GM19395 (cell line): ENCODE results near the gene CDH22.

Experiments
- ATAC-seq: cut with Tn5 transposase; IDR thresholded peaks from one replicate; pipeline ENCODE4 v1.9.1; 2021; ENCODE audit warnings: mild to moderate bottlenecking, moderate library complexity; ENCODE audit not compliant: unreplicated experiment

Gene CDH22

GRCh38 chr20:46243707-46244628, 64.3 kb downstream of the CDH22 start:
- ATAC-seq, result no peak

DNA sequence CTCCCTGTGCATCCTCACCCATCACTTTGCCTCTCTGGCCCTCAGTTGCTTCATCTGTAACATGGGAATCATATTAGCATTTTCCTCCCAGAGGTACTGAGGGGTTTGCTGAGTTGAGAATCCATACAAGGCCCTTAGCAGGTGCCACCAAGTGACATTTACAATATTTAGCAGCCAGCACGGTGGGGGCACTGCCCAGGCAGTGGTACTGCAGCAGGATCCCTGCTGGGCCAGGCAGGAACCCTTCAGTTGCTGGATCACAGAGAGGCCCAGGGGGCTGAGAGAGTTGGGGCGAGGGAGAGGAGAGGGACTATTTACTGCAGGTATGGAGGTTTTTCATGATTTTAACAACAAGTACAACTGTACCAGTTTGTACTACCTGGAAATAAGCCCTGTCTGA, 65.9 kb downstream of the CDH22 start:
- no peak for ATAC-seq

- ATAC-seq, result no peak
Measured at GRCh38 chr20:46240881-46241280, 67.4 kb downstream of the CDH22 start.

DNA sequence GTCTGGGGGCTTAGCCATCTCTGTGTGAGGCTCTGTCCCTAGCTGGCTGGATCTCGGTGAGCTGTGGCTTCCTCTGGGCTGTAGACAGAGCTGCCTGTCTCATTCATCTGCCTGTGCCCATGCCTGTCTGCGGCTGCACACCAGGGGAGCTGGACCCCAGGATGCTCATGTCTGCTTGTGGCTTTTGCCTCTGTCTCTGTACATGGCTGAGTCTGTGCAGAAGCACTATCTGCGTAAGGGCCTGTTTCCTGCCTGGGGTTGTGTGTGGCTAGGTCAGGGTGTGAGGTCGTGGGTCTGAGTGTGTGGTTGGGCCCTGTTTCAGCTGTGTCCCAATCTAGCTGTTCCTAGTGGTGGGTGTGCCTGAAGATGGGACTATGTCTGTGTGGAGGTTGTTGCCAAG, 68.2 kb downstream of the CDH22 start:
- no peak for ATAC-seq

GRCh38 chr20:46237736-46238135, 70.6 kb downstream of the CDH22 start:
- ATAC-seq, result no peak

GRCh38 chr20:46237227-46237626, 71.1 kb downstream of the CDH22 start:
- no peak for ATAC-seq

DNA sequence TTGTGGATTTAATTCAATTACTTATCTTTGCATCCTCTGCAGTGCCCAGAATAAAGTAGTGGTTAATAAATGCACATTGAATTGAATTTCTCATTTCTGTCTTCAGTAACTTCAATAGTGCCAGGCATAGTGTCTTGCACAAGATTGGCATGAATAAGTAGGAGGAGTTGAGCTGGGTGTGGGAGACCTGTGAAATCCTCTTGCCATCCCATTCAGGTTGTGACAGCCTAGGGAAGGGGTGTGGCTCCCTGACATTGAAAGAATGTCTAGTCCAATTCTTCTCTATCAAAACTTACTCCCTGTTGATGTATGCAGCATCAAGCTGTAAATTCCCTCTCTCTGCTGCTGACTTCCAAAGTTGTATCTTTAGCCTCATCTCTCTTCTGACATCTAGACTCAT, 73.2 kb downstream of the CDH22 start:
- no peak for ATAC-seq

DNA sequence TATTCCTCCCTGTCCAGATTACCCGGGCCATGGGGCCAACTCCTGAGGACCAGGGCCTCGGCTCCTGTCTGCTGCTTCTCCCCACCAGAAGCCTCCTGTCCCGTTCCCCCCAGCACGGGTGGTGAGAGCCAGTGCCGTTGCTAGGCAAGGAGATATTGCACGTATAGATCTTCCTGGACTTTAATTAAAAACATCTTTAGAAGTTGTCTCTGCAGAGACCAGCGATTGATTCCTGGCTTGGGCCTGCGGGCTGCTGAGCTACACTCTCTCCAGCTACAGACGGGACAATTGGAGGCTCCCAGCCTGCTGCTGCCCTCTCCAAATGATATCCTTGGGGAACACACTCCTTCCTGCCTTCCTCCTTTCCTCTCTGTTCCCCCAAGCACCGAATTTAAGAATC, 74.6 kb downstream of the CDH22 start:
- ATAC-seq, result no peak

GRCh38 chr20:46232539-46232938, 75.8 kb downstream of the CDH22 start:
- ATAC-seq, result no peak

DNA sequence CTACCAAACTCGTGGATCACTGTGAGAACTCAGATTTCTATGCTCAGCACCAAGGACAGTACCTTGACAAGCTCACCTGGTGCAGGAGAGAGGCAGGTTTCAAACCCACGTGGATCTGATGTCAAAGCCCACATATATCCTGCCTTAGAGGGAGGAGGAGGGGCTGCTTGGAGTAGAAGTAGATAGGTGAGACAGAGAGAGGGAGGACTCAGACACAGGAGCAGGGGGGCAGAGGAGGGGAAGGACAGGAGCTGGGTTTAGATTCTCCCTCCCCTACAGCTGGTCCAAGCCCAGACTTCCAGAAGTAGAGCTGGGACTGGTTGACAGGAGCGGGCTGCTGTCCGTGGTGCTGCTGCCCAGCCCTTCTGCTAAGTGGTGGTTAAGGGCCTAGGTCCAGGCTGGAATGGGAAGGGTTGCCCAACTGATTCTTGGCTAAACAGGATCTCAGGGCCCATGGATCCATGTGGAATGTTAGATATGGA, 77.5 kb downstream of the CDH22 start:
- ATAC-seq, result no peak

DNA sequence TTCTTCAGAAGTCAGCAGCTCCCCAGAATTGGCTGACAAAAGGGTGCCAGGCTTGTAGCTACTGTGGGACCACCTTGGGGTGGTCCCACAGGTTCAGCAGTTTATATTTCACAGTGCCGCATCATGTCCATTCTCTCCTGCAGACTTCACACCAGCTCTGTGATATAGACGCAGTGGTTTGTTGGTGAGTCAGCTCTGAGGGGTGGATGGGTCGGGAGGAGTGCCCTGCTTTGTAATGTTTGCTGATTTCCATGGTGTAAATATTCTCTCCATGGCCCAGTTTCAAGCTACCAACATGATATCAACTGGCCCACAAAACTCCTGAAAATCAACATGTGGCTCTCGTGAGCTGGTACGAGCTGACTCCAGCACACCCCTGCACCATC, 78.2 kb downstream of the CDH22 start:
- no peak for ATAC-seq

GRCh38 chr20:46229478-46230105, 78.7 kb downstream of the CDH22 start:
- no peak for ATAC-seq

GRCh38 chr20:46228670-46229069, 79.6 kb downstream of the CDH22 start:
- ATAC-seq, result no peak

DNA sequence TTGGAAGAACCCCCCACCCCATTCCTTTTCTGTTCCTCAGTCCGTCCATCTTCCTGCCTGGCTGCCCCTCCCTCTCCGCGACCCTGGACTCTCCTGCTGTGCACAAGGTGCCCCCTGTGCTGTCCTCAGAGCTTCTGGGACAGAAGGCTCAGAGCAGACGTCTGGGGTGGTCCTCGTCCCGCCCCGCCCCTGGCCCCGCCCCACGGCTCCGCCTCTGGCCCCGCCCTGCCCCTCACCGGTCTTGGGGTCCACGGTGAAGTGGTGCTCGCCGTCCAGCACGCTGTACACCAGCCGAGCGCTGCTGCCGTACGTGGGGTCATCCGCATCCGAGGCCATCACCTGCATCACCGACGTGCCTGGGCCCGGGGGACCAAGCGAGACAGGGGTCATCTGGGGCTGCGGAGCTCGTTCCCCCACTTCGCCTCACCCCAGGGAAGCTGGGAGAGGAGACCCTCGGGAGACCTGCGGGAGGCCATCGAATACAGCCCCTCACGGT, 81.0 kb downstream of the CDH22 start:
- ATAC-seq, result no peak

DNA sequence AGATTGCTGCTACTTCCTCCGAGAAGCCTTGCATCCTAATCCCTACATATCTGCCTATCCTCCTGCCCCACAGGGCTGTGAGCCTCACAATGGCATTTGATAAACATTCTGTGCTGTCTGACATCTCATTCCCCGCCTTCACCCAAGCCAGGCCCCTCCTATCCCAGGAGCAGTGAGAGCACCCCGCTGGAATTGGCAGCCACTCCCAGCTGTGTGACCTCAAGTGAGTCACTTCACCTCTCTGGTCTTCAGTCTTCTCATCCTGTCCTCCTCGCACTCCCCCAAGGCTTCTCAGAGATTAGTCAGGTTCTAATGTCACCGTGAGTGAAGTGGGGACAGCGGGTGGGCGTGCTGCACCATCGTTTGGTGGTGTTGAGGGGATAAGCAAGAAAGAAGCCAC, 81.7 kb downstream of the CDH22 start:
- ATAC-seq, result no peak

DNA sequence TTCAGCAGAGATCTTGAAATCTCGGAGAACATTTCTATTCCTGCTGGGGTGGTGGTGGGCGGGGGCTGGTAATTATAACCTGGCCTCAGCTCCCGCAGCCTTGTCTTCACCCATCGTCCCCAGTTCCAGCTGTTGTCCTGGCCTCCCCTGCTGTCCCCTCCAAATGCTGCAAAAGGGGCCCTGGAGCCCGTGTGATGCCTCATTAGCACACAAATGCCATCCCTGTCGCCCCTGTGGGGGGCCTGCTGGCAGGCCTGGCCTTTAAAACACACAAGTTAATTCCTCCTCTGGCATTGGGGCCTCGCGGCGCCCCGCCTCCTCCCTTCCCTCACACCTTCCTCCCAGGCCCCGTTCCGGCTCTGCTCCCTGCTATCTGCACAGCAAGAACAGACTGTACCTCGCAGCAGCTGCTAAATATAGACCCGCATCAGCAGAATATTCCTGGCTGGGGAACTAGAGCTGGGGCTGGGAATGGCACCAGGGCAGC, 85.7 kb downstream of the CDH22 start:
- no peak for ATAC-seq

- ATAC-seq, result no peak
Measured at GRCh38 chr20:46221256-46221833, 87.0 kb downstream of the CDH22 start.

GRCh38 chr20:46220455-46221207, 87.7 kb downstream of the CDH22 start:
- ATAC-seq, result no peak

DNA sequence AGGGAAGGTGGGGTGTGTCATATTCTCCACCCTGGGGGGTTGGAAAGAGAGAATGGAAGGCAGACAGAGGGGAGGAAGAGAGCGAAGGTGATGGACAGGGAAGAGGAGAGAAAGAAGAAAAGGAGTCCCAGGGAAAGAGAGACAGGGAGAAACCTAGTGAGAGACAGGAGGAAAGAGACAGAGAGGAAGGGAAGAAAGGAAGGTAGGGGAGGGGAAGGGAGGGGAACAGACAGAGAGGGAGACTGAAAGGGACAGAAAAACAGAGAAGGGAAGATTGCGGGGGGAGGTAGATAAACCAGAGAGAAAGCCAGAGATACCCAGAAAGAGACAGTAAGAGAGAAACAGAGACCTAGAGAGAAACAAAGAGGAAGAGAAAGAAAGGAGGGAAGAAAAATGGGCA, 88.4 kb downstream of the CDH22 start:
- no peak for ATAC-seq

DNA sequence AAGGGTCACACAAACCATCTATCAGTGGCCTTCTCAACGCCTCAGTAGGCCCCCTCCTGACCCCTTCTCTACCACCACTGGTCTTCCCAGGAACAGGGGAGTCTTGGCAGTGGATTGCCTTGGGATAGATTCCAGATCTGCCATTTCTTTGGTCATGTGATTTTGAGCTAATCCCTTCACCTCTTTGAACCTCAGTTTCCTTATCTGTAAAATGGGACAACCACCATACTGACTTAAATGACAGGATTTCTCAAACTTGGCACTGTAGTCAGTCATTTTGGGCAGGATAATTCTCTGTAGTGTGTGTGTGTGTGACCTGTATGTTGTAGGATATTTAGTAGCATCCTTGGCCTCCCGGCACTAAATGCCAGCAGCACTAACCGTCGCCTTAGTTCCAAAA, 89.1 kb downstream of the CDH22 start:
- ATAC-seq, result no peak

GRCh38 chr20:46218656-46219055, 89.6 kb downstream of the CDH22 start:
- ATAC-seq, result no peak
